SW480 (cell line): Measurements from ENCODE around the gene PIGM.

ENCODE experiments used
- DNase-seq: peaks from one replicate; pipeline ENCODE4 v3.0.0-alpha.2; 2016; ENCODE audit warnings: low spot score

The PIGM gene

DNA sequence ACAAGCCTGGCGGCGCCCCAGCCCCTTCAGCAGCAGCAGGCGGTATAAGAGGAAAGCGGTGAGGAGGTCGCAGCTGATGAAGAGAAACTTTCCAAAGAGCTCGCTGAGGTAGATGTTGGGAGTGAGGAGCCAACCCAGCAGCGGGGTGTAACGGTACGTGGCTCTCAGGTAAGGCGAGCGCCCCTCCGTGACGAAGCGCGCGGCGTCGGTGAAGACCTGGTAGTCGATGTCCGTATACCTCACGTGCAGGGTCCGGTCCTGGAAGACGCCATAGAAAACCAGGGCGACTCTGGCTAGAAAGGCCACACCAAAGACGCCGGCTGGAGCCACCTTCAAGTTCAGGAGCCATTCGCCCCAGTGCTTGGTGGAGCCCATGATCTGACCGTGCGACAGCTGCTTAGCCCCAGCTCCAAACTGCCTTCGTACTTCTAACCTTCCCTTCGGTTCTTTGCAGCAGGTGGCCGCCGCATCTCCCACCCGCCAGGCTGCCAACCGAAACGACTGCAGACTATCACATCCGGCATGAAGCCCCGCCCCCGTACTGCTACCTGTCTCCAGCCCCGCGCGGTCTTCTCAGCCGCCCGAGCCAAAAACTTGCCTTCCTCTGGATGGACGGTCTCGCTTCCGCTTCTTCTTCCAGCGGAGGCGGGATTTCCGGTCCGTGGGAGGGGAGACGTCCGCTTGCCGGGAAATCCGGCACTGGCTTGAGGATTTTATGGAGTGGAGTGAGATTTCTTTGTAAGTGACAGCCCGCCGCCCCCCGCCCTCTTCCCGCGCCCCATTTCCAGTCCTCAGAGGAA is at the start of gene PIGM:
Gene PIGM (minus strand): TSS at position 626 of the 800 bp plus-strand sequence. CDS start 251 bp downstream, at position 375.
- peak; percentile 95 for DNase-seq

DNA sequence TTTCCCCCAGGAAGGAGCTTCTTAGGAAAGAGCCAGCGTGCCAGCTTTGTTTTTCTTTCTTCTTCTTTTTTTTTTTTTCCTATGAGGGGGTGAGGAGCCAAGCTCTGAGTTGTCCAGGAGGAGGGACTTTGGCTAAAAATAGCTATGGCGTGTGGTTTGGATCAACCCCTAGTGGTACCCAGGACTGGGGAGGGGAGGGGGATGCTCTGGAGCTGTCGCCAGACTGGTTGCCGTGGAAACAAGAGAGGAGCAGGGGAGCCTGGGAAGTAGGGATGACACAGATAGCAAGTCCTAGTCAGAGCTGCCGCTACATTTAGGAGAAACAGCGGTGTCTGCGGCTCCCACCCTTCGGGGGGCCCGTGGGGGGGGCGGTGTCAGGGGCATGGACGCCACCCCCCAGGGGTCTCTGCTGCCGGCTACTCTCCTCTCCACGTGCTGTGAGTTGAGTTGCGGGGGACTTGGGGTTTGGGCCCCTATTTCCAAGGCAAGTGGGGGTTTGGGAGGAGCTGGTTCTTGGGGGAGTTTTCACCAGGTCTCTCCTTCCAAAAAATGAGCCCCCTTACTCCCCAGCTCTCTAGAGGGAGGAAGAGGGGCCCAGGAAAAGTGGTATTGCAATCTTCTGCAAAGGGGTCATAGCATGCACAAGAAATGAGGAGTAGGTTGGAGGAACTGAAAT is 49.6 kb upstream of the PIGM start, which contains the start of gene KCNJ9:
Gene KCNJ9 (plus strand): TSS at position 278 of the 676 bp plus-strand sequence. CDS start 2,493 bp downstream, outside the sequence.
- DNase-seq: no peak

- DNase-seq: peak; percentile 81
These were observed 48.8 kb upstream of the PIGM start for GRCh38 chr1:160080381-160081100.

DNA sequence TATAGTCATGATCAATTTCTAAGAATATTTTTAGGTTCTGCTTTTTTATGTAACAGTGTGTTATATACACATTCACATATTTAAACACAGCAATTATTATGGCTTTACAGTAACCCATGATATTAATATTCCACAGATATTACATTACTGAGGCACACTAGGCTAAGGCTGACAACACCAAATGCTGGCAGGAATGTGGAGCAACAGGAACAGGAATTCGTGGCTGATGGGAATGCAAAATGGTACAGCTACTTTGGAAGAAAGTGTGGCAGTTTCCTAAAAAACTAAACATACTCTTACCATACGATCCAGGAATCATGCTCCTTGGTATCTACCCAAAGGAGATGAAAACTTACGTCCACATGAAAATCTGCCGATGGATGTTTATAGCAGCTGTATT is 47.7 kb upstream of the PIGM start:
- DNase-seq: no peak

DNA sequence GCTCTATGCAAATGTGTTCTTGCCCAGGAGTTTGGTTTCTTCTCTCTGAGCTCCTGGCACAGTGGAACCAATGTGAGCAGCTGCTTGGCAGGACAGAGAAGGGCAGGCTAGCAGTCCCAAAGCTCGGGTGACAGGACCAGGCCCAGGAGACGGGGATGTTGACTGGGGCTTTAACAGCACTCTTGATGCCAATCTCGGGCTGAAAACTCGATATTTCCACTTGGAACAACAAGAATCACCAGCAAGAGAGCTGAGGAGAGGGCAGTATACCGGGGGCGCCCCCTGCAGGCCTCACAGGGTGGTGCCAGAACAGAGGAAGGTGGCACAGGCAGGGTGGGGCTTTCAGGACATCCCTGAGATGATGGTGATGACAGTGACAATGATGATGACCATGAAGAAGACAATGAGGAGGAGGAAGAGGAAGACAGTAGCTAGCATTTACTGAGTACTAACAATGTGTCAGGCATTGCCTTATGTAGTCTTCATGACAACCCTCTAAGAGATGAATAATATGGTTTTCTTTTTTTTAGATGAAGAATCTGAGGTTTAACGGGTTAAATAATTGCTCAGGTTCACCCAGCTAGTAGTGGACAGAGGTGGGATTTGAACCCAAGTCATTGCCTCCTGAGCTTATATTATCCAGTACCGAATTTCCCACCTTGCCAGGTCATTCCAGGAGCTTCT is 46.9 kb upstream of the PIGM start:
- DNase-seq: peak; percentile 45

GRCh38 chr1:160077486-160077885 is 45.7 kb upstream of the PIGM start:
- DNase-seq: no peak

DNA sequence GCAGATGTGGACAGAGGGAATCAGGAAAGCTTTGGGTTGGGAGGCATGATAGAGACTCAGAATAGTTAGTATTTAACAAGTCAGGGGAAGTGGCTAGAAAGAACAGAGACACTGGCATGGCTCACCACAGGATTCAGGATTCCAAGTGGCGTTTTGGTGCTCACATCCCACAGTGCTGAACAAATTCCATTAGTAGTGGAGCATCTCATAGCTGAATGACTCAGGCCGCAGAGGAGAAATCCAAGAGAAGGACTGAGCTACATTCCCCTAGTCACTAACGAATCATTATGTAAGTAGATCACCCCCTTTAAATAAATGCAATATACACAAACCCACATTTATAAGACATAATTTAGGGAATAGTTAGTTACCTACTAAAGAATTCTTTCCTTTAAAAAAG is 44.5 kb upstream of the PIGM start:
- DNase-seq: no peak

- DNase-seq: no peak
These were observed 44.0 kb upstream of the PIGM start for GRCh38 chr1:160075836-160076235.

GRCh38 chr1:160074865-160075264 is 43.1 kb upstream of the PIGM start:
- no peak for DNase-seq

DNA sequence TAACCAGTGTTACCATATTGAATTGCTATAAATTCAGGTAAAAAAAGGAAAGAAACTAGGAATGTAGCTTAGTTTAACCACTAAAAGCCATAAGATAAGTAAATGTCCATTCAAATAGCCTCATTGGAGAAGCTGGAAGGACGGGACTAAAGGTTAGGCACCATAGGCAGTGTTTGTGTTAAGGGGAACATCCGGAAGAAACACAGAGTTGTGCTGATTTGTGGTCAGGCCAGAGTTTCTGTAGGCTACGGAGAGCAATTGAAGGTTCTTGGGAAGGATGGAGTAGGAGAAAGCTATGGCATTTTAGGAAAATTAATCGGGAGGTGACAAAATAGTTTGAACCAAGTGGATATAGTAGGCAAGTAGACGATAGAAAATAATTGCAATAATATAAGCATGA is 39.5 kb upstream of the PIGM start:
- DNase-seq: no peak

GRCh38 chr1:160070243-160071163 is 38.7 kb upstream of the PIGM start:
- DNase-seq: peak; percentile 59

- DNase-seq: no peak
These were observed 37.9 kb upstream of the PIGM start, which contains the start of gene KCNJ10 for GRCh38 chr1:160069460-160070231. Gene KCNJ10 (minus strand): TSS chr1:160070160. CDS start chr1:160042532, 27,628 bp downstream.

DNA sequence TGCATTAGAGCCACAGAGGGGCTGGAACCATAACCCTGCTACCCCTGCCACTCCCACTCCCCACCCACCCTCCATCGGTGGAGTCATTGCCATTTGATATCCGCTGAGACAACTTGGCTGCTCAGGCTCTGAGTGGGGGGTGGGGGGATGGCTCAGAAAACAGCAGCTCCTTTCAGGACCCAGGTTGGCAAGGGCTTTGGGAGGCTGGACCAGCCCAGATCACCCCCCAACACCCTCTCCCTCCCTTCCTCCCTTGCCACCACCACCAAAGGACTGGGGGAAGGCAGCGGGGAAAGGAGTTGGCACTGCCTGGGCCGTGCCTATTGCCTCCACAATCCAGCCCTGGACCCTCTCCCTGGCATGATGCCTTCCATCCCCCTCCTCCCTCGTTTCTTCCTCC is 36.4 kb upstream of the PIGM start:
- DNase-seq: no peak

- DNase-seq: no peak
These were observed 35.3 kb upstream of the PIGM start for GRCh38 chr1:160066829-160067745.

DNA sequence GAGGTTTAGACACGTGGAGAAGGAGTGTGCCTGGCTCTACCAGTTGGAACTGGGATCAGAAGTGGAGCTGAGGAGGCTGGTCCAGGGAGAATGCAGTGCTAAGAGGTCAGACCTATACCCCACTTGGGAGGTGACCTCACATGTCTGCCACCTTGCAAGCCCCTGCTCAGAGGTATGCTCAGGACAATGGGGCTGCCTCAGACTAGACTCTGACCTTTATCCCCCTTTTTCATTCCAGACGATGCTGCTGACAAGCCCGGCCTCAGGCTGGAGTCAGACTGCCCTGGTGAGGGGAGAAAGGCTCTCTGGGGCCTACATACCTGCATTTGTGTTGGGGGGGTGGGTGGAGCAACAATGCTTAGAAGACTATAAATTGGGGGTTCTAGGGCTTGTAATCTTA is 33.0 kb upstream of the PIGM start:
- DNase-seq: no peak

GRCh38 chr1:160064164-160064563 is 32.4 kb upstream of the PIGM start:
- DNase-seq: no peak

GRCh38 chr1:160063176-160063575 is 31.4 kb upstream of the PIGM start:
- no peak for DNase-seq

GRCh38 chr1:160062230-160062532 is 30.4 kb upstream of the PIGM start:
- DNase-seq: no peak
